Esophagus muscularis mucosa (tissue), 4 donors: Measurements from ENCODE around the gene SPPL2B.

Experiments used
- CTCF ChIP-seq, 3 experiments: fragments of 200-600 bp in 2 of 3; fragments of 450-650 bp in 1 of 3; sonication (generic) in 2 of 3; IDR thresholded peaks; one replicate each; pipeline ENCODE4 v1.5.1; 2017 to 2019; ENCODE audit warnings: antibody characterized with exemption in 3 of 3, mild to moderate bottlenecking in 2 of 3, moderate library complexity in 1 of 3
- EP300 ChIP-seq: sonication (generic); formaldehyde crosslinking; IDR thresholded peaks from one replicate; pipeline ENCODE4 v1.6.1; 2017; ENCODE audit warnings: antibody characterized with exemption
- POLR2A ChIP-seq: fragments of 450-650 bp; IDR thresholded peaks from one replicate; pipeline ENCODE4 v1.6.1; 2017; ENCODE audit warnings: antibody characterized with exemption, moderate library complexity, mild to moderate bottlenecking, low read depth

- TF ChIP-seq EP300 (no peak), CTCF (IDR thresholded peaks at IDR 0.05) (no peak), POLR2A (no peak)
These were observed 22.2 kb downstream of the SPPL2B start for GRCh38 chr19:2350656-2351055.
